OCI-LY7 (cell line): ENCODE data around the gene INPP5A. TPM values are rescaled to one million over a fixed set of nuclear protein-coding genes. Genes with fewer than 3 reads are reported as not detected.
"Not testable (repeated sequence)": the region's sequence is repeated elsewhere in the genome, so short reads cannot be mapped to it uniquely, and the experiment has no call there.

Experiments used
- BruUV-seq: library from RNA; stranded (reverse); fragments of 400-500 nt; replicated peaks from 2 replicates; lab custom pipeline; 2021; lab: Mats Ljungman, UMichigan
- CTCF ChIA-PET: fragments of 300-600 bp; sonication (Branson Sonifier 250); formaldehyde crosslinking; loops from one replicate; lab custom pipeline; 2022; ENCODE audit warnings: antibody characterized with exemption; ENCODE audit not compliant: unreplicated experiment; lab: Charles Lee
- POLR2A ChIA-PET: fragments of 300-600 bp; sonication (Branson Sonifier 250); formaldehyde crosslinking; loops from one replicate; lab custom pipeline; 2022; ENCODE audit warnings: antibody characterized with exemption; lab: Charles Lee
- DNase-seq: peaks from one replicate; pipeline ENCODE4 v3.0.0-alpha.2; 2015; ENCODE audit warnings: low spot score
- H2AFZ ChIP-seq: fragments of 200-600 bp; sonication (generic), shearing (Covaris generic); 2 replicates; pipeline ENCODE4 v1.6.1; 2014; ENCODE audit warnings: mild to moderate bottlenecking, antibody characterized with exemption, low read length, moderate library complexity
- H3K27ac ChIP-seq: fragments of 200-600 bp; sonication (generic); 2 replicates; pipeline ENCODE4 v1.5.1; 2014; ENCODE audit warnings: mixed run types, low read depth, mild to moderate bottlenecking, moderate library complexity, low read length, inconsistent platforms; ENCODE audit not compliant: poor library complexity, severe bottlenecking
- H3K36me3 ChIP-seq: fragments of 200-600 bp; sonication (generic); 2 replicates; pipeline ENCODE4 v1.6.1; 2014; ENCODE audit warnings: mild to moderate bottlenecking, antibody characterized with exemption, low read length, moderate library complexity, mixed read lengths; ENCODE audit not compliant: insufficient read depth
- H3K4me1 ChIP-seq: fragments of 200-600 bp; sonication (generic); 2 replicates; pipeline ENCODE4 v1.5.1; 2014; ENCODE audit warnings: mild to moderate bottlenecking, low read length; ENCODE audit not compliant: insufficient read depth, poor library complexity, severe bottlenecking
- H3K4me2 ChIP-seq: fragments of 200-600 bp; sonication (generic); 2 replicates; pipeline ENCODE4 v1.6.1; 2014; ENCODE audit warnings: mild to moderate bottlenecking, low read length
- H3K4me3 ChIP-seq: fragments of 200-600 bp; sonication (generic); 2 replicates; pipeline ENCODE4 v1.5.1; 2014; ENCODE audit warnings: mild to moderate bottlenecking, low read depth, low read length; ENCODE audit not compliant: poor library complexity, severe bottlenecking
- H3K79me2 ChIP-seq: fragments of 200-600 bp; sonication (generic); 2 replicates; pipeline ENCODE4 v1.6.1; 2016; ENCODE audit warnings: low read depth, mild to moderate bottlenecking, low read length, moderate library complexity, mixed read lengths; ENCODE audit not compliant: insufficient read depth
- H3K9me2 ChIP-seq: fragments of 200-600 bp; sonication (generic); 2 replicates; pipeline ENCODE4 v1.6.1; 2016; ENCODE audit warnings: mild to moderate bottlenecking, low read length, mixed read lengths; ENCODE audit not compliant: insufficient read depth
- H3K9me3 ChIP-seq: fragments of 200-600 bp; sonication (generic); 2 replicates; pipeline ENCODE4 v1.6.1; 2014; ENCODE audit warnings: mild to moderate bottlenecking, mixed run types, low read length, mixed read lengths
- H4K20me1 ChIP-seq: fragments of 200-600 bp; sonication (generic); 2 replicates; pipeline ENCODE4 v1.6.1; 2014; ENCODE audit warnings: mild to moderate bottlenecking, antibody characterized with exemption, low read length, moderate library complexity, mixed read lengths; ENCODE audit not compliant: insufficient read depth
- EZH2phosphoT487 ChIP-seq: fragments of 200-600 bp; sonication (generic); IDR thresholded peaks from 2 replicates; pipeline ENCODE4 v1.6.1; 2018; ENCODE audit warnings: low read depth, borderline replicate concordance, mild to moderate bottlenecking, mixed run types, antibody characterized with exemption, low read length, moderate library complexity, mixed read lengths
- intact Hi-C: fragments of 100-400 bp; cut with micrococcal nuclease; formaldehyde crosslinking; loops from one replicate; pipeline ENCODE4 v1.10.0; 2022; ENCODE audit not compliant: unreplicated experiment
- total RNA-seq, 2 experiments: library from RNA; depleted of rRNA in 1 of 2; stranded (reverse); fragments of >200 nt in 1 of 2; shearing (Covaris generic) in 1 of 2; gene quantifications; 2 replicates each; pipeline ENCODE4 v1.2.3, GENCODE V29; 2014 to 2022
- TF ChIP-seq, protein P1 (sequence below): fragments of 200-600 bp; sonication (generic); conservative IDR thresholded peaks from 2 replicates; pipeline ENCODE4 v1.5.1; 2014; ENCODE audit warnings: mild to moderate bottlenecking, antibody characterized with exemption, low read length, moderate library complexity, mixed read lengths

INPP5A gene
- total RNA-seq, 2 experiments from 2014 or later: 14.5 to 18.4 TPM

DNA sequence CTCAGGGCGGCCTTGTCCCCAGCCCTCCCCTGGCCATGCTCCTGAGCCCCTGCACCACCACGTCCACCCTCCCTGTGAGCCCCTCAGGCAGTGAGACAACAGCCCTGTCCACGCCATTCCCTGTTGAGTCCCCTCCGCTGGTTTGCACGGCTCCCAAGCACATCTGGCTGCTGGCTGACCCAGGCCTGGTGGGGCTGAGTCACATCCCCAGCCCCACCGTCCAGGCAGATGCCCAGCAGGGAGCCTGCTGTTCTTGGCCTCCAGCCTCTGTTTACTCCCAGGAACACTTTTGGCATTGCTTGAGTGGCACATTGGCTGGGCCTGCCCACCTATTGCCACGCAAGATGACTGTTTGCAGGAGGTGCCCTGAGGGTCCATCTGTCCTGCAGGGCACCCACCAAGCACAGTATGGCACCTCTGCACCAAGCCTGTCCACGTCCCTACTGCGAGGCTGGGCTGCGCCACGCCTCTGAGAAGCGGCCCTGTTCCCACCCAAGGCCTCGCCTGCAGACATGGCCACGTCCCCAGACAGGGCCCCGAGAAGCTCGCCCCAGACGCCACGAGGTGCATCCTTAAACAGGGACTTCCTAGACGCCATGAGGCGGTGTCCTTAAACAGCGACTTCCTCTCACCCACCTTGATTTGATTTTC lies 48.4 kb upstream of the INPP5A start:
- Histone ChIP-seq H3K79me2 (no peaks in the 10 kb centered on the region), H2AFZ (no peak overlapping the region), H4K20me1 (no peaks in the 10 kb centered on the region), H3K27ac (no peak overlapping the region), H3K4me2 (no peak overlapping the region), H3K36me3 (no peaks in the 10 kb centered on the region), H3K4me3 (no peak overlapping the region), H3K9me2 (no peaks in the 10 kb centered on the region), H3K9me3 (no peaks in the 10 kb centered on the region), H3K4me1 (no peaks in the 10 kb centered on the region)
- intact Hi-C loops: no loop called here
- DNase-seq: no peak
- no TSS peak for BruUV-seq
- TF ChIP-seq, protein P1, sequence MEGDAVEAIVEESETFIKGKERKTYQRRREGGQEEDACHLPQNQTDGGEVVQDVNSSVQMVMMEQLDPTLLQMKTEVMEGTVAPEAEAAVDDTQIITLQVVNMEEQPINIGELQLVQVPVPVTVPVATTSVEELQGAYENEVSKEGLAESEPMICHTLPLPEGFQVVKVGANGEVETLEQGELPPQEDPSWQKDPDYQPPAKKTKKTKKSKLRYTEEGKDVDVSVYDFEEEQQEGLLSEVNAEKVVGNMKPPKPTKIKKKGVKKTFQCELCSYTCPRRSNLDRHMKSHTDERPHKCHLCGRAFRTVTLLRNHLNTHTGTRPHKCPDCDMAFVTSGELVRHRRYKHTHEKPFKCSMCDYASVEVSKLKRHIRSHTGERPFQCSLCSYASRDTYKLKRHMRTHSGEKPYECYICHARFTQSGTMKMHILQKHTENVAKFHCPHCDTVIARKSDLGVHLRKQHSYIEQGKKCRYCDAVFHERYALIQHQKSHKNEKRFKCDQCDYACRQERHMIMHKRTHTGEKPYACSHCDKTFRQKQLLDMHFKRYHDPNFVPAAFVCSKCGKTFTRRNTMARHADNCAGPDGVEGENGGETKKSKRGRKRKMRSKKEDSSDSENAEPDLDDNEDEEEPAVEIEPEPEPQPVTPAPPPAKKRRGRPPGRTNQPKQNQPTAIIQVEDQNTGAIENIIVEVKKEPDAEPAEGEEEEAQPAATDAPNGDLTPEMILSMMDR: no peak
- no peak for TF ChIP-seq EZH2phosphoT487
- ChIA-PET POLR2A (no interaction called here), CTCF (no interaction called here)

DNA sequence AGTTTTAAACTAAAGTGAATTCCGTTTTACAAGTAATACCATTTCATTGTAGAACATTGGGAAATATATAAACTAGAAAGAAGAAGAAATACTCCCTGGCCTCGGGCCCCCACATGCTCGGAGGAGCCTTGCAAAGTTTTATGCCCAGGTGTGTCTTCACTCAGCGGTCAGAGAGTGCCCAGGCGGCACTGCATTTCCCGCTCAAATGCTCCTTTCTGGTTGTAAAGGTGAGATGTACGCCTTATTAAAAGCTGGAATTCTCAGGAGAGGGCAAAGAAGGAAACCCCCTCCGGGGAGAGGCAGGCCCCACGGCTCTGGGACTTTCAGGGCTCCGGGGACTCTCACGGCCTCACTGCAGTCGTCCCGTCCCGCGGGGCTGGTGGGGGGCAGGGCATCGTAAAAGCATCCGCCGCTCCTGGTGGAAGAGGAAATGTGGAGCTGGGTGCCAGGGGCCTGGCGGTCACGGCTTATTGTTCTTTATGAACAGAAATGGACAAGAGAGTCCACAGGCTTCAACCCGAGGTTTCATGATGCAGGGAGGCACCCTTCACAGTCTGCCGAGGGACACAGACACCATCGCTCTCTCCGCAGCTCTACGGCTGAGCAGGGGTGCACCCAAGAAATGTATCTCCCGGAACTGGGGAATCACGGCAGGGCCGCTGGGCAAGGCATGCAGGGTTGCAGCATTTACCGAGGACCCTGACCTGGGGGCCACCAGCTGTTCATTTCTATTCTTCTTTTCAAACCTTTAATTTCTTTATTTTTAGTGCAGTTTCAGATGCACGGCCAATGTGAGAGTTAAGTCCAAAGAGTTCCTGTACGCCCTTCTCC lies 47.7 kb upstream of the INPP5A start:
- Histone ChIP-seq H3K9me3 (no peaks in the 10 kb centered on the region), H4K20me1 (no peaks in the 10 kb centered on the region), H3K36me3 (no peaks in the 10 kb centered on the region), H3K27ac (no peak overlapping the region), H2AFZ (no peak overlapping the region), H3K4me1 (no peaks in the 10 kb centered on the region), H3K4me3 (no peak overlapping the region), H3K79me2 (no peaks in the 10 kb centered on the region), H3K4me2 (no peak overlapping the region), H3K9me2 (no peaks in the 10 kb centered on the region)
- CTCF ChIA-PET: no interaction called here
- BruUV-seq: no TSS peak
- intact Hi-C loops: loop anchor here (10.0 kb wide), 1 partner anchor 975 kb away; no protein-coding TSS in a partner anchor
- POLR2A ChIA-PET: no interaction called here
- DNase-seq: no peak
- TF ChIP-seq EZH2phosphoT487: no peak
- TF ChIP-seq, protein P1: no peak

DNA sequence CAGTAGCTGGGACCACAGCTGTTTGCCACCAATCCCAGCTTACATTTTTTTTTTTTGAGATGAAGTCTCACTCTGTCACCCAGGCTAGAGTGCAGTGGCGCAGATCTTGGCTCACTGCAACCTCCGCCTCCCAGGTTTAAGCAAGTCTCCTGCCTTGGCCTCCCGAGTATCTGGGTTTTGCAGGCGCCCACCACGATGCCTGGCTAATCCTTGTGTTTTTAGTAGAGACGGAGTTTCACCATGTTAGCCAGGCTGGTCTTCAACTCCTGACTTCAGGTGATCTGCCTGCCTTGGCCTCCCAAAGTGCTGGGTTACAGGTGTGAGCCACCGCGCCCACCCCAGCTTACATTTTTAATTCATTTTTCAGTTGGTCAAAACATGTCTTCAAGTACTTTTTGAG lies 46.1 kb upstream of the INPP5A start:
- H3K27ac ChIP-seq, H4K20me1 ChIP-seq, H3K4me3 ChIP-seq, H3K36me3 ChIP-seq, H3K4me2 ChIP-seq, H3K4me1 ChIP-seq, BruUV-seq, CTCF ChIA-PET, H3K9me3 ChIP-seq, H2AFZ ChIP-seq, DNase-seq, H3K79me2 ChIP-seq, H3K9me2 ChIP-seq: not testable (repeated sequence)
- intact Hi-C loops: loop anchor here (10.0 kb wide), 1 partner anchor 973 kb away; no protein-coding TSS in a partner anchor
- POLR2A ChIA-PET: interaction anchor here (1.0 kb wide), 2 partner anchors 10 to 11 kb away, joined by 3 read pairs; no protein-coding TSS in a partner anchor
